KMS-11 (cell line): ENCODE measurements around the gene SETD1A.

Source experiments
- H2AFZ ChIP-seq: fragments of 200-600 bp; sonication (generic); 2 replicates; pipeline ENCODE4 v1.6.1; 2016; ENCODE audit warnings: antibody characterized with exemption, mixed run types, low read depth
- H3K27ac ChIP-seq: fragments of 200-600 bp; sonication (generic); 2 replicates; pipeline ENCODE4 v1.6.1; 2016; ENCODE audit warnings: mild to moderate bottlenecking, mixed run types
- H3K27me3 ChIP-seq: fragments of 200-600 bp; sonication (generic); 2 replicates; pipeline ENCODE4 v1.6.1; 2017; ENCODE audit warnings: mild to moderate bottlenecking, low read depth, mixed run types, moderate library complexity; ENCODE audit not compliant: insufficient read depth
- H3K36me3 ChIP-seq: fragments of 200-600 bp; sonication (generic); 2 replicates; pipeline ENCODE4 v1.6.1; 2017; ENCODE audit warnings: mild to moderate bottlenecking, mixed run types; ENCODE audit not compliant: insufficient read depth
- H3K4me1 ChIP-seq: fragments of 200-600 bp; sonication (generic); 2 replicates; pipeline ENCODE4 v1.6.1; 2016; ENCODE audit warnings: mild to moderate bottlenecking, low read depth, mixed run types; ENCODE audit not compliant: poor library complexity, severe bottlenecking
- H3K4me2 ChIP-seq: fragments of 200-600 bp; sonication (generic); 2 replicates; pipeline ENCODE4 v1.7.0; 2016; ENCODE audit warnings: mild to moderate bottlenecking, mixed run types
- H3K4me3 ChIP-seq: fragments of 200-600 bp; sonication (generic); IDR thresholded peaks from 2 replicates; pipeline ENCODE4 v1.6.1; 2017; ENCODE audit warnings: low read depth, low read length, mixed read lengths; ENCODE audit not compliant: insufficient read depth
- H3K79me2 ChIP-seq: fragments of 200-600 bp; sonication (generic); 2 replicates; pipeline ENCODE4 v1.6.1; 2016; ENCODE audit warnings: low read depth, mixed run types; ENCODE audit not compliant: insufficient read depth
- H3K9ac ChIP-seq: fragments of 200-600 bp; sonication (generic); 2 replicates; pipeline ENCODE4 v1.6.1; 2016; ENCODE audit warnings: mild to moderate bottlenecking, mixed run types
- H4K20me1 ChIP-seq: fragments of 200-600 bp; sonication (generic); 2 replicates; pipeline ENCODE4 v1.6.1; 2016; ENCODE audit warnings: mild to moderate bottlenecking, mixed run types; ENCODE audit not compliant: insufficient read depth
- TF ChIP-seq, protein P1 (sequence below): fragments of 200-600 bp; sonication (generic); conservative IDR thresholded peaks from 2 replicates; pipeline ENCODE4 v1.6.1; 2017; ENCODE audit warnings: low read depth, mild to moderate bottlenecking, antibody characterized with exemption, low read length, moderate library complexity, mixed read lengths

Gene SETD1A

DNA sequence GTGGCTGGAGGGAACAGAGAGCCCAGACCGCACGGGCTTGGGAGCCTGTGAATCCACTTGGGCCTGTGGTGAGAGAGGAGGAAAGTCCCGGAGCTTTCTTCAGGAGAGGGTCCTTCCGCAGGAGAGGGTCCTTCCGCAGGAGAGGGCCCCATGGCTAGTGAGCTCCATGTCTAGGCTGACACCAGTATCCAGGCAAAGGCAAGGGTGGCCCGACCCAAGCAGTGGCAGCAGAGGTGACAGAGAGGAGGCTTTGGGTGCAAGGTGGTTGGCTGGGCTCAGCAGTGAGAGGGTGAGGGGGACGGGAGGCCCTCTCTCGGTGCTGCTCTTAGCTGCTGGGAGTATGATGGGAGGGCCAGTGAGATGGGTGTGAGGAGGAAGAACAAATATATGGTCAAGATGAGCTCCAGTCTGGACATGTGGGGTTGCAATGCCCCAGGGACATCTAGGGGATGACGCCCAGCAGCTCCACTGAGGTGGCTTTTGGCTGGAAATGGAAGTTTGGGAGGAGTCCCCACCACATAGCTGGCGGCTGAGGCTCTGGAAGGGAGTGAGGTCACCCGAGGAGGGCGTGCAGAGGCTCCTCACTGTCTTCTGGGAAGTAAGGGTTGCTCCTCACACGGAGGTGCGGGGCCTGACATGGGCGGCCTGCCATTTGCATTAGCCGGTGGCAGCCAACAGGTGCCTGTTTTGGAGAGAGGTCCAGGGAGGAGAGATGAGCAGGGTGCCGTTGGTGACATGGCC, 25.2 kb downstream of the SETD1A start:
- no peak overlapping the region for H2AFZ ChIP-seq
- H4K20me1 ChIP-seq = no peaks in the 10 kb centered on the region
- TF ChIP-seq, protein P1, sequence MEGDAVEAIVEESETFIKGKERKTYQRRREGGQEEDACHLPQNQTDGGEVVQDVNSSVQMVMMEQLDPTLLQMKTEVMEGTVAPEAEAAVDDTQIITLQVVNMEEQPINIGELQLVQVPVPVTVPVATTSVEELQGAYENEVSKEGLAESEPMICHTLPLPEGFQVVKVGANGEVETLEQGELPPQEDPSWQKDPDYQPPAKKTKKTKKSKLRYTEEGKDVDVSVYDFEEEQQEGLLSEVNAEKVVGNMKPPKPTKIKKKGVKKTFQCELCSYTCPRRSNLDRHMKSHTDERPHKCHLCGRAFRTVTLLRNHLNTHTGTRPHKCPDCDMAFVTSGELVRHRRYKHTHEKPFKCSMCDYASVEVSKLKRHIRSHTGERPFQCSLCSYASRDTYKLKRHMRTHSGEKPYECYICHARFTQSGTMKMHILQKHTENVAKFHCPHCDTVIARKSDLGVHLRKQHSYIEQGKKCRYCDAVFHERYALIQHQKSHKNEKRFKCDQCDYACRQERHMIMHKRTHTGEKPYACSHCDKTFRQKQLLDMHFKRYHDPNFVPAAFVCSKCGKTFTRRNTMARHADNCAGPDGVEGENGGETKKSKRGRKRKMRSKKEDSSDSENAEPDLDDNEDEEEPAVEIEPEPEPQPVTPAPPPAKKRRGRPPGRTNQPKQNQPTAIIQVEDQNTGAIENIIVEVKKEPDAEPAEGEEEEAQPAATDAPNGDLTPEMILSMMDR = no peak
- no peak overlapping the region for H3K4me2 ChIP-seq
- H3K27ac ChIP-seq = no peak overlapping the region
- H3K4me1 ChIP-seq = no peaks in the 10 kb centered on the region
- H3K4me3 ChIP-seq = no peak overlapping the region
- H3K27me3 ChIP-seq = no peaks in the 10 kb centered on the region
- no peaks in the 10 kb centered on the region for H3K79me2 ChIP-seq
- H3K9ac ChIP-seq = no peak overlapping the region
- 0 out of 2 replicates have a peak, but pooled peaks cover 5% of the 10 kb centered on the region for H3K36me3 ChIP-seq

DNA sequence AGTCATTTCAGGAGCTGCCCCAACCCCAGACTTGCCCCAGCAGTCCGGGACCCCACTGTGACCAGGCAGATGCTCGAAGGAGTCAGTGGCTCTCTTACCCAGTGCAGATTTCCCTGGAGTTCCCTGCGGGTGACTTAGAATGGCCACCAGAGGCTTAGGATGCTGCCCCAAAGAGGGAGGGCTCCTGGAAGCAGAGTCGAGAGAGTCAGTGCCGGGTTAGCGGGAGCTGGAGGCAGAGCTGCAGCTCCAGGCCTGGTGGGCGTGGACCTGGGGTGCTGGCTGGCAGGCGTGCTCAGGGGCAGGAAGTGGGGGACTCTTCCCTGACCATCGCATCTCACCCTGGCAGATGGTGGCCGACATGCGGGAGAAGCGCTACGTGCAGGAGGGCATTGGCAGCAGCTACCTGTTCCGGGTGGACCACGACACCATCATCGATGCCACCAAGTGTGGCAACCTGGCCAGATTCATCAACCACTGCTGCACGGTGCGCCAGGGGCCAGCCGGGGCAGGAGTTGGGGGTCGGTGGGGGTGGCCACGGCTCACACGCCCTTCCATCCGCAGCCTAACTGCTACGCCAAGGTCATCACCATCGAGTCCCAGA, 25.8 kb downstream of the SETD1A start:
- Histone ChIP-seq H3K36me3 (0 out of 2 replicates have a peak, but pooled peaks cover 5% of the 10 kb centered on the region), H2AFZ (no peak overlapping the region), H3K79me2 (no peaks in the 10 kb centered on the region), H3K9ac (no peak overlapping the region), H3K4me1 (no peaks in the 10 kb centered on the region), H3K4me3 (no peak overlapping the region), H3K27me3 (no peaks in the 10 kb centered on the region), H3K4me2 (no peak overlapping the region), H4K20me1 (no peaks in the 10 kb centered on the region), H3K27ac (no peak overlapping the region)
- TF ChIP-seq, protein P1 = no peak

DNA sequence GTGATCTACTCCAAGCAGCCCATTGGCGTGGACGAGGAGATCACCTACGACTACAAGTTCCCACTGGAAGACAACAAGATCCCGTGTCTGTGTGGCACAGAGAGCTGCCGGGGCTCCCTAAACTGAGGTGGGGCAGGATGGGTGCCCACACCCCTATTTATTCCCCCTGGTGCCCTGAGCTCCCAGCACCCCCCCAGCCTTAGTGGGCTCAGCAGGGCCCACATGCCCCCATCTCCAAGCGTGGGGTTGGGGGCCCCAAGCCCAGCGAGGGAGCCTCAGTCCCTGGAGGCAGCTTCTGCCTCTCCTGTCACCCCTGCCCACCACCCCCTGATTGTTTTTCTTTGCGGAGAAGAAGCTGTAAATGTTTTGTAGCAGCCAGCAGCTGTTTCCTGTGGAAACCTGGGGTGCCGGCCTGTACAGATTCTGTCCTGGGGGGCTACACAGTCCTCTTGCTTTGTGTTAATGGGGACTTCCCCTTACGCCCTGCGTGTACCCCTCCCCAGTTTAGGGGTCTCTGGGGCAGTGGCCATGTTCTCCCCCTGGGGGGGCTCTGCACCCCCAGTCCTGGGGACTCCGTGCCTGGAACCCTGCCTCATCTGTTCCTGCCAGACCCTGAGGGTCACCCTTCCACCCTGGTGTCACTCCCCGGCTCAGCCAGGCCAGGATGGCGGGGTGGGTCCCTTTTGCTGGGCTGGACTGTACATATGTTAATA, 26.5 kb downstream of the SETD1A start:
- H3K36me3 ChIP-seq = 0 out of 2 replicates have a peak, but pooled peaks cover 5% of the 10 kb centered on the region

DNA sequence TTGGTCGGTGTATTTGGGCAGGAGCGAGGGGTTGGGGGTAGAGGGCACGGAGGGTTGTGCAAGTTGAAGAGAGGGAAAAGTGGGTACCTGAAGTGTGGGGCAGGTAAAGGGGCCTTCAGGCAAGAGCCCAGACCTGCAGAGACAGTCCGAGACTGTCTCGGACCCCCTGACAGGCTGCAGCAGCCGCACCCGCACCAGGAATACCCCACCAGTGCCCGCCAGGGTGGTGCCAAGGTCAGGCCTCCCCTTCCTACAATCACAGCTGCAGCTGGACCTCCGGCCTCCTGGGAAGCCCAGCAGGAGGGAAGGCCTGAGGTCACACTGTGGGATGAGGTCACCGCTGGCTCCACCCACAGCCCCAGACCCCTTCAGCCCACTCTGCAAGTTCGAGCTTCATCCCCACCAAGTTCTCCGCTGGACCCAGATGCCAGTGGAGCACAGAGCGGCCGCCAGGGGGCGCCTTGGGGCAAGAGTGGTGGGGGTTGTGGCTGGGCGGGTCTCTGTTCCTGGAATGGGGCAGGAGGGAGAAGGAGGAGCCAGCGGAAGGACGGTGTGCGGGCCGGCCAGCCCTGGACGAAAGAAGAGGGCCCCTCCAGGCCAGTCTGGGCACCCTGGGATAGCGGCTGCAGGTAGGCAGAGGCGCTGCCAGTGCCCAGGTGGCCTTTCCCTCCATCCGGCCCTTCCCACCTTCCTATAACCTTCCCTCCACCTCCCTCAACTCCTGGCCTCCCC, 27.3 kb downstream of the SETD1A start, which contains the start of gene HSD3B7:
TSS of gene HSD3B7 (plus strand) at position 539 of the 732 bp plus-strand sequence. CDS start 452 bp downstream, outside the sequence.
- no peak within 1 kb of the TSS for H3K4me3 ChIP-seq
- H2AFZ ChIP-seq = no peak within 1 kb of the TSS
- no peaks in the 10 kb centered on the region for H3K4me1 ChIP-seq
- no peak within 1 kb of the TSS for H3K27ac ChIP-seq
- H3K9ac ChIP-seq = no peak within 1 kb of the TSS
- TF ChIP-seq, protein P1 = peak; percentile 90
- H3K79me2 ChIP-seq = no peaks in the 10 kb centered on the region
- no peaks in the 10 kb centered on the region for H3K27me3 ChIP-seq
- H4K20me1 ChIP-seq = no peaks in the 10 kb centered on the region
- no peak within 1 kb of the TSS for H3K4me2 ChIP-seq
- H3K36me3 ChIP-seq = no peaks in the 10 kb centered on the region

More for the DNA sequence above, 26.5 kb downstream of the SETD1A start:
- H2AFZ ChIP-seq = no peak overlapping the region
- no peak overlapping the region for H3K9ac ChIP-seq
- no peaks in the 10 kb centered on the region for H3K4me1 ChIP-seq
- no peak overlapping the region for H3K27ac ChIP-seq
- H3K79me2 ChIP-seq = no peaks in the 10 kb centered on the region
- no peak overlapping the region for H3K4me3 ChIP-seq
- no peak overlapping the region for H3K4me2 ChIP-seq
- no peaks in the 10 kb centered on the region for H3K27me3 ChIP-seq
- TF ChIP-seq, protein P1 = no peak
- no peaks in the 10 kb centered on the region for H4K20me1 ChIP-seq
